Mucosa of descending colon (tissue), 3 donors: ENCODE data around the gene ATG13. TPM values are rescaled to one million over a fixed set of nuclear protein-coding genes. Genes with fewer than 3 reads are reported as not detected.

Experiments
- ATAC-seq: fragments of 200-7000 bp; cut with Tn5 transposase; one replicate; pipeline ENCODE4 v1.9.1; 2020; ENCODE audit warnings: mild to moderate bottlenecking, moderate library complexity
- DNase-seq, 3 donors: peaks; one replicate each; pipeline ENCODE4 v3.0.0-alpha.2; 2020
- H3K36me3 ChIP-seq: fragments of 200-600 bp; one replicate; pipeline ENCODE4 v1.8.0; 2021; ENCODE audit warnings: low read depth, mild to moderate bottlenecking
- H3K4me1 ChIP-seq: fragments of 200-600 bp; one replicate; pipeline ENCODE4 v1.8.0; 2021; ENCODE audit warnings: low read depth, mild to moderate bottlenecking
- H3K4me3 ChIP-seq: fragments of 200-600 bp; one replicate; pipeline ENCODE4 v1.8.0; 2021; ENCODE audit warnings: mild to moderate bottlenecking
- H3K9me3 ChIP-seq: fragments of 200-600 bp; one replicate; pipeline ENCODE4 v1.8.0; 2021; ENCODE audit warnings: mild to moderate bottlenecking
- CTCF ChIP-seq: fragments of 200-600 bp; IDR thresholded peaks from one replicate; pipeline ENCODE4 v1.8.0; 2022; ENCODE audit warnings: antibody characterized with exemption, mild to moderate bottlenecking
- intact Hi-C, 2 donors: fragments of 100-400 bp; cut with DNase I in 1 of 2; cut with micrococcal nuclease in 1 of 2; formaldehyde crosslinking; loops; one replicate each; pipeline versions ENCODE4 v1.11.0 to v1.11.1; 2022; cut with DNase I, micrococcal nuclease
- total RNA-seq, 3 donors: library from RNA; stranded (reverse); fragmentation: NEBNext Ultra II Directional in 2 of 3; extraction: Animal tissue kit (Norgen Biotek cat#: 25700) in 2 of 3; gene quantifications; one replicate each; pipeline versions ENCODE4 v1.2.1 to v1.2.4, GENCODE V29; 2021 to 2023
- donor health status: DM: no; HTN: no; CAD: no; lungs with moderate emphysema.
- donor health status: DM: no; HTN: no; CAD: no.
- donor health status: DM: no; HTN: yes; CAD: no.

The ATG13 gene
- total RNA-seq, 3 donors from 2014 or later = 61.6 to 81.4 (median 62.3) TPM

DNA sequence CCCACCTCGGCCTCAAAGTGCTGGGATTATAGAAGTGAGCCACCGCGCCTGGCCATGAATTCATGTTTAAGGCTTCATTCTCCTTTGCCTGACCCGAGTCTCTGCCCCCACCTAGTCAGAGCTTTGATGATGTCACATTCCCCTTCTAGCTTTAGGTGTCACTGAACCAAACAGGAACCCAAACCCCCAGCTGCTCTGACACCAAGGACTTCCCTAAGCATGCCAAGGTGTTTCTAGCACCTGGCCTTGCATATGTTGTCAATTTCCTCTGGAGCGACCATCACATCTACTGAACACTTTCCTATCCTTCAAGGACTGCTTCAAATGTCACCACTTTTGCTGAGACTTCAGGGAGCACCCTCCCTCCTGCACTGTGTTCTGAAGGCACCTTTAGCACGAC lies 103.9 kb downstream of the ATG13 start:
- TF ChIP-seq CTCF = no peak
- DNase-seq = no peak
- H3K4me3 ChIP-seq = no peak overlapping the region
- H3K4me1 ChIP-seq = peaks cover 7% of the 10 kb centered on the region
- ATAC-seq = no peak
- no peaks in the 10 kb centered on the region for H3K36me3 ChIP-seq
- no peaks in the 10 kb centered on the region for H3K9me3 ChIP-seq
- intact Hi-C loops = no loop called here

GRCh38 chr11:46722566-46723358 lies 105.4 kb downstream of the ATG13 start:
- DNase-seq (no peak), ATAC-seq (no peak)
- intact Hi-C loops = no loop called here
- Histone ChIP-seq H3K9me3 (no peaks in the 10 kb centered on the region), H3K36me3 (no peaks in the 10 kb centered on the region), H3K4me1 (peaks cover 6% of the 10 kb centered on the region), H3K4me3 (no peak overlapping the region)
- TF ChIP-seq CTCF = no peak

DNA sequence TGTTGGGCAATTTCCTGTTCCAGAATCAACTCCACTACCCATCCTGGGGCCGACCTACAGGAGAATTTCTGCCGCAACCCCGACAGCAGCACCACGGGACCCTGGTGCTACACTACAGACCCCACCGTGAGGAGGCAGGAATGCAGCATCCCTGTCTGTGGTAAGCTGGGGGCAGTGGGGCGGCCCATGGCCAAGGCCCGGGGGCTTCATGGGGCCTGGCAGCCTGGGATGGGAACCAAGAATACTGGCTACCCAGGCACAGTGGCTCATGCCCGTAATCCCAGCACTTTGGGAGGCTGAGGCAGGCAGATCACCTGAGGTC lies 106.0 kb downstream of the ATG13 start:
- intact Hi-C loops = no loop called here
- Histone ChIP-seq H3K4me3 (no peak overlapping the region), H3K9me3 (no peaks in the 10 kb centered on the region), H3K4me1 (peaks cover under 1% of the 10 kb centered on the region), H3K36me3 (no peaks in the 10 kb centered on the region)
- TF ChIP-seq CTCF = no peak
- DNase-seq (no peak), ATAC-seq (no peak)

DNA sequence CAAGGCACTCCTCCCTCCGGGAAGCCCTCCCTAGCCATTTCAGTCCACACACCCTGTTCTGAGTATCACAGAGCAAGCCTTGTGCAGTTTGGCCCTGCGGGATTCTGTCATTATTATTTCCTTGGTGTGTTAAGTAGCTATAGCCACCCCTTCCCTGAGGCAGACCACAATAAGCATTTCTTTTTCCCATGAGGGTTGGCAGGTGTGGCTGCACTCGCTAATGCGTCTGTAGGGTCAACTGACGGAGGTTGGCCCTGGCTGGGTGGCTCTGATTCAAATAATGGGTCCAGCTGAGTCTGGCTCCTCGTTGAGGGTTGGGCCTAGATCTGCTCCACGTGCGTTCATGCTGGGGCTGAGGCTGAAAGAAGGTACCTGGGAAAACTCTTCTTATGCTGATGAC lies 106.7 kb downstream of the ATG13 start:
- DNase-seq = no peak
- no peaks in the 10 kb centered on the region for H3K9me3 ChIP-seq
- no peaks in the 10 kb centered on the region for H3K36me3 ChIP-seq
- ATAC-seq = no peak
- no peaks in the 10 kb centered on the region for H3K4me1 ChIP-seq
- TF ChIP-seq CTCF = no peak
- intact Hi-C loops = no loop called here
- no peak overlapping the region for H3K4me3 ChIP-seq

Other genes starting within 250 kb of the ATG13 start
- 100 to 1,000 TPM; 103 to 672 (median 193) TPM for gene MDK, start 235.9 kb upstream of the ATG13 start, total RNA-seq
- 1 to 10 TPM in 2 of 3 donors, under 1 TPM in 1; 0.32 to 6.0 (median 3.1) TPM for gene CHRM4, start 225.8 kb upstream of the ATG13 start, total RNA-seq
- gene AMBRA1, start 23.5 kb upstream of the ATG13 start, total RNA-seq = 10 to 100 TPM; 42.0 to 46.7 (median 45.2) TPM
- 1 to 10 TPM; 4.5 to 6.0 (median 5.7) TPM for gene HARBI1, start 326 bp upstream of the ATG13 start, total RNA-seq
- gene ARHGAP1, start 83.1 kb downstream of the ATG13 start, total RNA-seq = 10 to 100 TPM; 76.4 to 95.2 (median 90.6) TPM
- gene ZNF408, start 83.5 kb downstream of the ATG13 start, total RNA-seq = 10 to 100 TPM in 2 of 3 donors, 1 to 10 TPM in 1; 8.0 to 13.2 (median 12.8) TPM
- gene F2, start 101.7 kb downstream of the ATG13 start, total RNA-seq = under 1 TPM in 1 of 3 donors, not detected in 2; 0.19 TPM
- 10 to 100 TPM; 50.3 to 74.5 (median 67.8) TPM for gene CKAP5, start 228.7 kb downstream of the ATG13 start, total RNA-seq